ENCODE measurements around the gene PLAGL2. TPM values are rescaled to one million over a fixed set of nuclear protein-coding genes. Genes with fewer than 3 reads are reported as not detected.
"Not testable (repeated sequence)": the region's sequence is repeated elsewhere in the genome, so short reads cannot be mapped to it uniquely, and the experiment has no call there.

Gene PLAGL2
- total RNA-seq, 2 experiments from 2014 or later = 9.8 to 40.3 TPM

DNA sequence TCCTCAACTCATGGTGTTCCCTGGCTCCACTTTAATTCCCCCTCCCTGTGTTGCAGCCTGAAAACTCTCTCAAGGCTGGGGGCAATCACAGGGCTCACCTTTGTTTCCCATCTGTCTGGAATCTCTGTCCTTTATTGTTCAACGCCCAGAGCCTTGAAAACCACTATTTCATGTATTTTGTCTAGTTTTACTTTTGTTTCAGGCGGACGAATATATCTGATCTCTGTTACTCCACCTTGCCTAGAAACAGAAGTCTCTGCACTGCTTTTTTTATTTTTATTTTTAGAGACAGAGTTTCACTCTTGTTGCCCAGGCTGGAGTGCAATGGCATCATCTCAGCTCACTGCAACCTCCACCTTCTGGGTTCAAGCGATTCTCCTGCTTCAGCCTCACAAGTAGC, 27.6 kb downstream of the PLAGL2 start:
- BruUV-seq (replicated peaks) = no TSS peak
- H3K4me1 ChIP-seq (ENCODE audit: insufficient read depth, low read length, poor library complexity, severe bottlenecking) = no peaks in the 10 kb centered on the region
- CTCF ChIA-PET (ENCODE audit: unreplicated experiment) = no interaction called here
- no peak overlapping the region for H3K27ac ChIP-seq (ENCODE audit: low read depth, low read length, poor library complexity, severe bottlenecking)
- H3K4me2 ChIP-seq (ENCODE audit: low read length) = no peak overlapping the region
- POLR2A ChIA-PET = no interaction called here
- H2AFZ ChIP-seq (ENCODE audit: low read length) = no peak overlapping the region
- intact Hi-C loops (cut with micrococcal nuclease; ENCODE audit: unreplicated experiment) = no loop called here
- no peaks in the 10 kb centered on the region for H3K9me3 ChIP-seq (ENCODE audit: low read length)
- H4K20me1 ChIP-seq (ENCODE audit: insufficient read depth, low read length) = no peaks in the 10 kb centered on the region
- DNase-seq (ENCODE audit: low spot score) = no peak
- no peaks in the 10 kb centered on the region for H3K36me3 ChIP-seq (ENCODE audit: insufficient read depth, low read length)
- no peak for TF ChIP-seq EZH2phosphoT487 (IDR thresholded peaks at IDR 0.05; ENCODE audit: borderline replicate concordance, low read depth, low read length)
- TF ChIP-seq, protein P1, sequence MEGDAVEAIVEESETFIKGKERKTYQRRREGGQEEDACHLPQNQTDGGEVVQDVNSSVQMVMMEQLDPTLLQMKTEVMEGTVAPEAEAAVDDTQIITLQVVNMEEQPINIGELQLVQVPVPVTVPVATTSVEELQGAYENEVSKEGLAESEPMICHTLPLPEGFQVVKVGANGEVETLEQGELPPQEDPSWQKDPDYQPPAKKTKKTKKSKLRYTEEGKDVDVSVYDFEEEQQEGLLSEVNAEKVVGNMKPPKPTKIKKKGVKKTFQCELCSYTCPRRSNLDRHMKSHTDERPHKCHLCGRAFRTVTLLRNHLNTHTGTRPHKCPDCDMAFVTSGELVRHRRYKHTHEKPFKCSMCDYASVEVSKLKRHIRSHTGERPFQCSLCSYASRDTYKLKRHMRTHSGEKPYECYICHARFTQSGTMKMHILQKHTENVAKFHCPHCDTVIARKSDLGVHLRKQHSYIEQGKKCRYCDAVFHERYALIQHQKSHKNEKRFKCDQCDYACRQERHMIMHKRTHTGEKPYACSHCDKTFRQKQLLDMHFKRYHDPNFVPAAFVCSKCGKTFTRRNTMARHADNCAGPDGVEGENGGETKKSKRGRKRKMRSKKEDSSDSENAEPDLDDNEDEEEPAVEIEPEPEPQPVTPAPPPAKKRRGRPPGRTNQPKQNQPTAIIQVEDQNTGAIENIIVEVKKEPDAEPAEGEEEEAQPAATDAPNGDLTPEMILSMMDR (conservative IDR thresholded peaks at IDR 0.05; ENCODE audit: low read length) = no peak
- H3K9me2 ChIP-seq (ENCODE audit: insufficient read depth, low read length) = no peaks in the 10 kb centered on the region
- no peak overlapping the region for H3K4me3 ChIP-seq (ENCODE audit: low read depth, low read length, poor library complexity, severe bottlenecking)
- H3K79me2 ChIP-seq (ENCODE audit: insufficient read depth, low read depth, low read length) = no peaks in the 10 kb centered on the region

DNA sequence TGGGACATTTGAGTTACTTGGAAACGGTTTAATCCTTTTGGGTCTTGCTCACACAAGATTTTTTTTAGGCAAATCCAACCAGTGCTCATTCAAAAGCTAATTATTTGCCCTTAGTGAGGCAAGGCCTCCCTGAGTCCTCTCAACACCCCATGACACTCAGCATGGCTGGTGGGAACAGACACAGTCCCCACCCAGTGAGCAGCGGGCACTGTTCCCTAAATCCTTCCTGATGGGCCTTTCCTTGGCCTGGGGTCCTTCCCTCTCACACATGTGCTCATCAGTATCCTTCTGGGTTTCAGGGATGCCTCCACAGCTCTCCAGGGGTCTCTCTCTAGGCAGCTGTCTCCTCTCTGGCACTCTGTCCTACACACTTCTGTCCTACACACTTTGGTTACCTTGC, 28.0 kb downstream of the PLAGL2 start:
- POLR2A ChIA-PET = no interaction called here

DNA sequence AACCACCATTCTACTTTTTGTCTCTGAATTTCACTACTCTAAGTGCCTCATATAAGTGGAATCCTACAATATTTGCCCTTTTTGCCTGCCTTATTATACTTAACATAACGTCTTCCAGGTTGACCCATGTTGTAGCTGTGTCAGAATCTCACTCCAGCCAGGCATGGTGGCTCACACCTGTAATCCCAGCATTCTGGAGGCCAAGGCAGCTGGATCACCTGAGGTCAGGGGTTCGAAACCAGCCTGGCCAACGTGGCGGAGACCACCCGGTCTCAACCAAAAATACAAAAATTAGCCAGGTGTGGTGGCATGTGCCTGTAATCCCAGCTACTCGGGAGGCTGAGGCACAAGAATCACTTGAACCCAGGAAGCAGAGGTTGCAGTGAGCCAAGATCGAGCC, 29.8 kb downstream of the PLAGL2 start:
- H3K4me1 ChIP-seq (ENCODE audit: insufficient read depth, low read length, poor library complexity, severe bottlenecking); CTCF ChIA-PET (ENCODE audit: unreplicated experiment); BruUV-seq (replicated peaks); H2AFZ ChIP-seq (ENCODE audit: low read length); H3K79me2 ChIP-seq (ENCODE audit: insufficient read depth, low read depth, low read length); H3K27ac ChIP-seq (ENCODE audit: low read depth, low read length, poor library complexity, severe bottlenecking); H3K4me2 ChIP-seq (ENCODE audit: low read length); intact Hi-C loops (cut with micrococcal nuclease; ENCODE audit: unreplicated experiment); H3K4me3 ChIP-seq (ENCODE audit: low read depth, low read length, poor library complexity, severe bottlenecking); H3K9me2 ChIP-seq (ENCODE audit: insufficient read depth, low read length); H4K20me1 ChIP-seq (ENCODE audit: insufficient read depth, low read length); DNase-seq (ENCODE audit: low spot score); H3K36me3 ChIP-seq (ENCODE audit: insufficient read depth, low read length); H3K9me3 ChIP-seq (ENCODE audit: low read length): not testable (repeated sequence)
- POLR2A ChIA-PET = interaction anchor here (1.2 kb wide), 1 partner anchor 8 kb away, joined by 3 read pairs; no protein-coding TSS in a partner anchor

More for the DNA sequence above, 28.0 kb downstream of the PLAGL2 start:
- H3K9me2 ChIP-seq (ENCODE audit: insufficient read depth, low read length) = no peaks in the 10 kb centered on the region
- H3K9me3 ChIP-seq (ENCODE audit: low read length) = no peaks in the 10 kb centered on the region
- CTCF ChIA-PET (ENCODE audit: unreplicated experiment) = no interaction called here
- BruUV-seq (replicated peaks) = no TSS peak
- H3K27ac ChIP-seq (ENCODE audit: low read depth, low read length, poor library complexity, severe bottlenecking) = no peak overlapping the region
- no peak overlapping the region for H2AFZ ChIP-seq (ENCODE audit: low read length)
- no peaks in the 10 kb centered on the region for H3K36me3 ChIP-seq (ENCODE audit: insufficient read depth, low read length)
- H3K4me2 ChIP-seq (ENCODE audit: low read length) = no peak overlapping the region
- TF ChIP-seq, protein P1 (conservative IDR thresholded peaks at IDR 0.05; ENCODE audit: low read length) = no peak
- TF ChIP-seq EZH2phosphoT487 (IDR thresholded peaks at IDR 0.05; ENCODE audit: borderline replicate concordance, low read depth, low read length) = no peak
- H3K79me2 ChIP-seq (ENCODE audit: insufficient read depth, low read depth, low read length) = no peaks in the 10 kb centered on the region
- H3K4me3 ChIP-seq (ENCODE audit: low read depth, low read length, poor library complexity, severe bottlenecking) = no peak overlapping the region
- no peaks in the 10 kb centered on the region for H4K20me1 ChIP-seq (ENCODE audit: insufficient read depth, low read length)
- intact Hi-C loops (cut with micrococcal nuclease; ENCODE audit: unreplicated experiment) = no loop called here
- DNase-seq (ENCODE audit: low spot score) = no peak
- H3K4me1 ChIP-seq (ENCODE audit: insufficient read depth, low read length, poor library complexity, severe bottlenecking) = no peaks in the 10 kb centered on the region
